GM18909 (cell line): ENCODE results near the gene ZRANB1.

Experiments
- ATAC-seq: cut with Tn5 transposase; IDR thresholded peaks from one replicate; pipeline ENCODE4 v1.9.1; 2021; ENCODE audit warnings: mild to moderate bottlenecking; ENCODE audit not compliant: unreplicated experiment, poor library complexity

ZRANB1 gene

GRCh38 chr10:124918191-124918830, 23.6 kb upstream of the ZRANB1 start:
- no peak for ATAC-seq

GRCh38 chr10:124918906-124919305, 23.0 kb upstream of the ZRANB1 start:
- ATAC-seq = no peak

- ATAC-seq = no peak
Observed at GRCh38 chr10:124921261-124921660, 20.7 kb upstream of the ZRANB1 start.

- ATAC-seq = no peak
Observed at GRCh38 chr10:124923684-124924083, 18.2 kb upstream of the ZRANB1 start.

- no peak for ATAC-seq
Observed at GRCh38 chr10:124926548-124926947, 15.4 kb upstream of the ZRANB1 start.

- no peak for ATAC-seq
Observed at GRCh38 chr10:124928087-124928486, 13.8 kb upstream of the ZRANB1 start.

- no peak for ATAC-seq
Observed at GRCh38 chr10:124928545-124928944, 13.4 kb upstream of the ZRANB1 start.

- no peak for ATAC-seq
Observed at GRCh38 chr10:124935946-124936345, 6.0 kb upstream of the ZRANB1 start.

- ATAC-seq = no peak
Observed at GRCh38 chr10:124936813-124937212, 5.1 kb upstream of the ZRANB1 start.

GRCh38 chr10:124939290-124939689, 2.6 kb upstream of the ZRANB1 start:
- no peak for ATAC-seq

GRCh38 chr10:124942317-124943169, 620 bp downstream of the ZRANB1 start:
- no peak for ATAC-seq

- ATAC-seq = no peak
Observed at GRCh38 chr10:124943301-124944092, 1.6 kb downstream of the ZRANB1 start.

GRCh38 chr10:124944982-124945381, 3.1 kb downstream of the ZRANB1 start:
- no peak for ATAC-seq

- no peak for ATAC-seq
Observed at GRCh38 chr10:124946945-124947344, 5.0 kb downstream of the ZRANB1 start.

- no peak for ATAC-seq
Observed at GRCh38 chr10:124949543-124949942, 7.6 kb downstream of the ZRANB1 start.

- ATAC-seq = no peak
Observed at GRCh38 chr10:124952123-124952522, 10.2 kb downstream of the ZRANB1 start.

- no peak for ATAC-seq
Observed at GRCh38 chr10:124953421-124953820, 11.5 kb downstream of the ZRANB1 start.

GRCh38 chr10:124955243-124955642, 13.3 kb downstream of the ZRANB1 start:
- ATAC-seq = no peak

GRCh38 chr10:124955868-124956267, 13.9 kb downstream of the ZRANB1 start:
- ATAC-seq = no peak

- ATAC-seq = no peak
Observed at GRCh38 chr10:124956764-124957163, 14.8 kb downstream of the ZRANB1 start.

GRCh38 chr10:124957404-124957947, 15.6 kb downstream of the ZRANB1 start:
- ATAC-seq = no peak
